ENCODE results near the gene S100Z. TPM values are rescaled to one million over a fixed set of nuclear protein-coding genes. Genes with fewer than 3 reads are reported as not detected.

S100Z gene
- total and polyA plus RNA-seq, 9 of the 15 experiments (the other 6 are each of a cell fraction or from before 2014, with no cell fraction given) = 0.15 to 0.42 (median 0.20) TPM; not detected in 6

DNA sequence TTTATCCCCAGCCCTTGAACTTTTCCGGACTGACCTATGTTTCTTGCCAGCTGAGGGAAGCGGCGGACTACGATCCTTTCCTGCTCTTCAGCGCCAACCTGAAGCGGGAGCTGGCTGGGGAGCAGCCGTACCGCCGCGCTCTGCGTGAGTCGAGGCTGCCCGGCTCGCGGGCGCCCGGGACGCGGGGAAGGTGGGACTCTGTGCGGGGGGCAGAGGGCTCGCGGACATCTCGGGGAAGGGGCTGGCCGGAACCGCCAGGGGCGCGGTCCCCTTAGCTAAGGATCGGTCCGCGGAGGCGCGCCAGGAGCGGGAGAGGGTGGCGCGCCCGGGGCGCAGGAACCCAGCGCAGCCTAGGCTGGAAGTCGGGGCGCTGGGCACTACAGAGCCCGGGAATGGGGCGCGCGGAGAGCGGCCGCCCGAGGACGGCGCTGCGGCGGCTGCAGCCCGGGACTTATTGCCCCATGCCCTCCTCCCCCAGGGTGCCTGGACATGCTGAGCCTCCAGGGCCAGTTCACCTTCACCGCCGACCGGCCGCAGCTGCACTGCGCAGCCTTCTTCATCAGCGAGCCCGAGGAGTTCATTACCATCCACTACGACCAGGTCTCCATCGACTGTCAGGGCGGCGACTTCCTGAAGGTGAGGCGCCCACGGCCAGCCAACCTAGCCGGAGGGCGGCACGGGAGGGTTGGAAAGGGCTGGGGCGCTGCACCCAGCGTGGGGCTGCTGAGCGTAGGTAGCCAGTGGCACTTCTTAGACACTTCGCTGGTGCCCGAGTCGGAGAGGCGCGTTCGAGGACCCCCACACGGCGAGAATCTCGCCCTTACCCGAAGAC lies 104.0 kb downstream of the S100Z start:
- Histone ChIP-seq H3K9me1 (ENCODE audit: control insufficient read depth, insufficient read depth, low read length) (no peaks in the 10 kb centered on the region), H2AFZ (ENCODE audit: low read depth, low read length) (no peak overlapping the region), H3K9ac (ENCODE audit: insufficient read depth in 1 of 2, low read depth in 2 of 2, low read length in 2 of 2) (no peak overlapping the region), H3K36me3 (ENCODE audit: control insufficient read depth, insufficient read depth, low read length) (no peaks in the 10 kb centered on the region), H3K4me1 (replicated peaks in 1 of 2; ENCODE audit: control insufficient read depth in 2 of 2, insufficient read depth in 2 of 2, low read length in 2 of 2) (peaks cover 3 to 7% of the 10 kb centered on the region in 2 experiments; a peak in 2 of 5 replicates), H3K9me3 (replicated peaks; ENCODE audit: control insufficient read depth, insufficient read depth, low read depth, low read length) (no peaks in the 10 kb centered on the region), H3K27ac (ENCODE audit: extremely low read depth, low read depth, low read length) (no peak overlapping the region), H3K4me3 (no peak overlapping the region), H3K27me3 (ENCODE audit: control insufficient read depth in 2 of 2, insufficient read depth in 2 of 2, low read length in 2 of 2) (no peaks in the 10 kb centered on the region; a peak in 1 of 5 replicates), H3K79me2 (ENCODE audit: control insufficient read depth, insufficient read depth, low read length) (no peaks in the 10 kb centered on the region), H4K20me1 (replicated peaks; ENCODE audit: control insufficient read depth, insufficient read depth, low read length) (no peaks in the 10 kb centered on the region), H3K4me2 (ENCODE audit: insufficient read depth, low read length) (no peak overlapping the region)
- ATAC-seq (no peak), DNase-seq (ENCODE audit: extremely low read depth in 1 of 4, low spot score in 3 of 4) (no peak), FAIRE-seq (no peak)
- ChIA-PET POLR2A (no interaction called here), CTCF (ENCODE audit: low intra/inter-chr PET ratio) (no interaction called here)
- intact Hi-C loops (cut with micrococcal nuclease) (no loop called here), in situ Hi-C loops (cut with MboI) (no loop called here)
- TF ChIP-seq SIN3A (IDR thresholded peaks at IDR 0.05; ENCODE audit: borderline replicate concordance in 2 of 2, control insufficient read depth in 1 of 2, low read depth in 2 of 2, low read length in 2 of 2) = no peak
- TF ChIP-seq, protein P1, sequence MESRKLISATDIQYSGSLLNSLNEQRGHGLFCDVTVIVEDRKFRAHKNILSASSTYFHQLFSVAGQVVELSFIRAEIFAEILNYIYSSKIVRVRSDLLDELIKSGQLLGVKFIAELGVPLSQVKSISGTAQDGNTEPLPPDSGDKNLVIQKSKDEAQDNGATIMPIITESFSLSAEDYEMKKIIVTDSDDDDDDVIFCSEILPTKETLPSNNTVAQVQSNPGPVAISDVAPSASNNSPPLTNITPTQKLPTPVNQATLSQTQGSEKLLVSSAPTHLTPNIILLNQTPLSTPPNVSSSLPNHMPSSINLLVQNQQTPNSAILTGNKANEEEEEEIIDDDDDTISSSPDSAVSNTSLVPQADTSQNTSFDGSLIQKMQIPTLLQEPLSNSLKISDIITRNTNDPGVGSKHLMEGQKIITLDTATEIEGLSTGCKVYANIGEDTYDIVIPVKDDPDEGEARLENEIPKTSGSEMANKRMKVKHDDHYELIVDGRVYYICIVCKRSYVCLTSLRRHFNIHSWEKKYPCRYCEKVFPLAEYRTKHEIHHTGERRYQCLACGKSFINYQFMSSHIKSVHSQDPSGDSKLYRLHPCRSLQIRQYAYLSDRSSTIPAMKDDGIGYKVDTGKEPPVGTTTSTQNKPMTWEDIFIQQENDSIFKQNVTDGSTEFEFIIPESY (CRISPR knock-in tag; IDR thresholded peaks at IDR 0.05) = 0 out of 2 replicates have a peak, but pooled peaks have one; percentile 20
- 78% methylated on average over 31 of the region's 81 CpGs for WGBS (ENCODE audit: insufficient coverage, low coverage, missing lambda C conversion rate)
- BruUV-seq (replicated peaks) = no TSS peak
